ENCODE results near the gene ARVCF.

Gene ARVCF

GRCh38 chr22:19991645-19992451 is 24.8 kb downstream of the ARVCF start:
- Histone ChIP-seq H3K27me3 (ENCODE audit: control insufficient read depth in 1 of 2, insufficient read depth in 2 of 2, low read length in 2 of 2) (no peaks in the 10 kb centered on the region), H3K9ac (ENCODE audit: low read depth in 1 of 2, low read length in 2 of 2) (no peak overlapping the region), H3K9me3 (ENCODE audit: control insufficient read depth in 1 of 2, low read length in 2 of 2) (no peaks in the 10 kb centered on the region), H3K4me3 (ENCODE audit: low read depth in 1 of 2, low read length in 2 of 2) (no peak overlapping the region), H3K27ac (ENCODE audit: low read depth, low read length) (no peak overlapping the region), H3K36me3 (ENCODE audit: control insufficient read depth in 1 of 2, insufficient read depth in 2 of 2, low read length in 2 of 2) (no peaks in the 10 kb centered on the region), H3K4me1 (ENCODE audit: control insufficient read depth in 1 of 2, insufficient read depth in 2 of 2, low read length in 2 of 2) (peaks cover 0 to under 1% of the 10 kb centered on the region in 2 donors)

- Histone ChIP-seq H3K4me1 (ENCODE audit: control insufficient read depth in 1 of 2, insufficient read depth in 2 of 2, low read length in 2 of 2) (peaks cover 3 to 6% of the 10 kb centered on the region in 2 donors), H3K36me3 (ENCODE audit: control insufficient read depth in 1 of 2, insufficient read depth in 2 of 2, low read length in 2 of 2) (no peaks in the 10 kb centered on the region), H3K4me3 (ENCODE audit: low read depth in 1 of 2, low read length in 2 of 2) (no peak overlapping the region), H3K9me3 (ENCODE audit: control insufficient read depth in 1 of 2, low read length in 2 of 2) (no peaks in the 10 kb centered on the region), H3K27me3 (ENCODE audit: control insufficient read depth in 1 of 2, insufficient read depth in 2 of 2, low read length in 2 of 2) (no peaks in the 10 kb centered on the region), H3K27ac (ENCODE audit: low read depth, low read length) (no peak overlapping the region), H3K9ac (ENCODE audit: low read depth in 1 of 2, low read length in 2 of 2) (no peak overlapping the region)
Measured at GRCh38 chr22:19991395-19991644, 25.3 kb downstream of the ARVCF start.

GRCh38 chr22:19990609-19991394 is 25.8 kb downstream of the ARVCF start:
- H3K9ac ChIP-seq (ENCODE audit: low read depth in 1 of 2, low read length in 2 of 2) = no peak overlapping the region
- H3K4me3 ChIP-seq (ENCODE audit: low read depth in 1 of 2, low read length in 2 of 2) = no peak overlapping the region
- no peaks in the 10 kb centered on the region for H3K9me3 ChIP-seq (ENCODE audit: control insufficient read depth in 1 of 2, low read length in 2 of 2)
- no peaks in the 10 kb centered on the region for H3K36me3 ChIP-seq (ENCODE audit: control insufficient read depth in 1 of 2, insufficient read depth in 2 of 2, low read length in 2 of 2)
- peaks cover 8 to 10% of the 10 kb centered on the region in 2 donors for H3K4me1 ChIP-seq (ENCODE audit: control insufficient read depth in 1 of 2, insufficient read depth in 2 of 2, low read length in 2 of 2)
- no peak overlapping the region for H3K27ac ChIP-seq (ENCODE audit: low read depth, low read length)
- H3K27me3 ChIP-seq (ENCODE audit: control insufficient read depth in 1 of 2, insufficient read depth in 2 of 2, low read length in 2 of 2) = no peaks in the 10 kb centered on the region

- no peaks in the 10 kb centered on the region for H3K9me3 ChIP-seq (ENCODE audit: control insufficient read depth in 1 of 2, low read length in 2 of 2)
- peaks cover 10 to 11% of the 10 kb centered on the region in 2 donors for H3K4me1 ChIP-seq (ENCODE audit: control insufficient read depth in 1 of 2, insufficient read depth in 2 of 2, low read length in 2 of 2)
- H3K9ac ChIP-seq (ENCODE audit: low read depth in 1 of 2, low read length in 2 of 2) = no peak overlapping the region
Measured at GRCh38 chr22:19990188-19990587, 26.4 kb downstream of the ARVCF start.

GRCh38 chr22:19989725-19990067 is 26.9 kb downstream of the ARVCF start:
- no peak overlapping the region for H3K9ac ChIP-seq (ENCODE audit: low read depth in 1 of 2, low read length in 2 of 2)
- no peaks in the 10 kb centered on the region for H3K27me3 ChIP-seq (ENCODE audit: control insufficient read depth in 1 of 2, insufficient read depth in 2 of 2, low read length in 2 of 2)
- no peaks in the 10 kb centered on the region for H3K36me3 ChIP-seq (ENCODE audit: control insufficient read depth in 1 of 2, insufficient read depth in 2 of 2, low read length in 2 of 2)
- no peak overlapping the region for H3K27ac ChIP-seq (ENCODE audit: low read depth, low read length)
- H3K4me1 ChIP-seq (ENCODE audit: control insufficient read depth in 1 of 2, insufficient read depth in 2 of 2, low read length in 2 of 2) = peaks cover 11 to 12% of the 10 kb centered on the region in 2 donors
- no peak overlapping the region for H3K4me3 ChIP-seq (ENCODE audit: low read depth in 1 of 2, low read length in 2 of 2)
- H3K9me3 ChIP-seq (ENCODE audit: control insufficient read depth in 1 of 2, low read length in 2 of 2) = no peaks in the 10 kb centered on the region

More at GRCh38 chr22:19990188-19990587, 26.4 kb downstream of the ARVCF start:
- no peaks in the 10 kb centered on the region for H3K36me3 ChIP-seq (ENCODE audit: control insufficient read depth in 1 of 2, insufficient read depth in 2 of 2, low read length in 2 of 2)
- no peak overlapping the region for H3K4me3 ChIP-seq (ENCODE audit: low read depth in 1 of 2, low read length in 2 of 2)
- H3K27ac ChIP-seq (ENCODE audit: low read depth, low read length) = no peak overlapping the region
- H3K27me3 ChIP-seq (ENCODE audit: control insufficient read depth in 1 of 2, insufficient read depth in 2 of 2, low read length in 2 of 2) = no peaks in the 10 kb centered on the region

- Histone ChIP-seq H3K4me1 (ENCODE audit: control insufficient read depth in 1 of 2, insufficient read depth in 2 of 2, low read length in 2 of 2) (peaks cover 11 to 14% of the 10 kb centered on the region in 2 donors), H3K36me3 (ENCODE audit: control insufficient read depth in 1 of 2, insufficient read depth in 2 of 2, low read length in 2 of 2) (no peaks in the 10 kb centered on the region), H3K27me3 (ENCODE audit: control insufficient read depth in 1 of 2, insufficient read depth in 2 of 2, low read length in 2 of 2) (no peaks in the 10 kb centered on the region), H3K9ac (ENCODE audit: low read depth in 1 of 2, low read length in 2 of 2) (no peak overlapping the region), H3K27ac (ENCODE audit: low read depth, low read length) (no peak overlapping the region), H3K9me3 (ENCODE audit: control insufficient read depth in 1 of 2, low read length in 2 of 2) (no peaks in the 10 kb centered on the region), H3K4me3 (ENCODE audit: low read depth in 1 of 2, low read length in 2 of 2) (no peak overlapping the region)
Measured at GRCh38 chr22:19988965-19989724, 27.5 kb downstream of the ARVCF start.

GRCh38 chr22:19988331-19988808 is 28.3 kb downstream of the ARVCF start:
- H3K36me3 ChIP-seq (ENCODE audit: control insufficient read depth in 1 of 2, insufficient read depth in 2 of 2, low read length in 2 of 2) = no peaks in the 10 kb centered on the region
- H3K4me1 ChIP-seq (ENCODE audit: control insufficient read depth in 1 of 2, insufficient read depth in 2 of 2, low read length in 2 of 2) = peaks cover 11 to 14% of the 10 kb centered on the region in 2 donors
- H3K27ac ChIP-seq (ENCODE audit: low read depth, low read length) = no peak overlapping the region
- H3K27me3 ChIP-seq (ENCODE audit: control insufficient read depth in 1 of 2, insufficient read depth in 2 of 2, low read length in 2 of 2) = no peaks in the 10 kb centered on the region
- H3K9ac ChIP-seq (ENCODE audit: low read depth in 1 of 2, low read length in 2 of 2) = no peak overlapping the region
- no peak overlapping the region for H3K4me3 ChIP-seq (ENCODE audit: low read depth in 1 of 2, low read length in 2 of 2)
- no peaks in the 10 kb centered on the region for H3K9me3 ChIP-seq (ENCODE audit: control insufficient read depth in 1 of 2, low read length in 2 of 2)

GRCh38 chr22:19987394-19988306 is 29.0 kb downstream of the ARVCF start:
- H3K27ac ChIP-seq (ENCODE audit: low read depth, low read length) = no peak overlapping the region
- no peaks in the 10 kb centered on the region for H3K27me3 ChIP-seq (ENCODE audit: control insufficient read depth in 1 of 2, insufficient read depth in 2 of 2, low read length in 2 of 2)
- H3K9ac ChIP-seq (ENCODE audit: low read depth in 1 of 2, low read length in 2 of 2) = no peak overlapping the region
- peaks cover 11 to 14% of the 10 kb centered on the region in 2 donors for H3K4me1 ChIP-seq (ENCODE audit: control insufficient read depth in 1 of 2, insufficient read depth in 2 of 2, low read length in 2 of 2)
- H3K36me3 ChIP-seq (ENCODE audit: control insufficient read depth in 1 of 2, insufficient read depth in 2 of 2, low read length in 2 of 2) = no peaks in the 10 kb centered on the region
- no peaks in the 10 kb centered on the region for H3K9me3 ChIP-seq (ENCODE audit: control insufficient read depth in 1 of 2, low read length in 2 of 2)
- no peak overlapping the region for H3K4me3 ChIP-seq (ENCODE audit: low read depth in 1 of 2, low read length in 2 of 2)

- H3K9ac ChIP-seq (ENCODE audit: low read depth in 1 of 2, low read length in 2 of 2) = peak overlapping the region; percentile 5 to 43
- H3K27ac ChIP-seq (ENCODE audit: low read depth, low read length) = peak overlapping the region; percentile 10
- H3K9me3 ChIP-seq (ENCODE audit: control insufficient read depth in 1 of 2, low read length in 2 of 2) = no peaks in the 10 kb centered on the region
- no peaks in the 10 kb centered on the region for H3K36me3 ChIP-seq (ENCODE audit: control insufficient read depth in 1 of 2, insufficient read depth in 2 of 2, low read length in 2 of 2)
- peaks cover 11 to 14% of the 10 kb centered on the region in 2 donors for H3K4me1 ChIP-seq (ENCODE audit: control insufficient read depth in 1 of 2, insufficient read depth in 2 of 2, low read length in 2 of 2)
- H3K4me3 ChIP-seq (ENCODE audit: low read depth in 1 of 2, low read length in 2 of 2) = peak overlapping the region; percentile 59 to 62
- H3K27me3 ChIP-seq (ENCODE audit: control insufficient read depth in 1 of 2, insufficient read depth in 2 of 2, low read length in 2 of 2) = no peaks in the 10 kb centered on the region
Measured at GRCh38 chr22:19986410-19987341, 29.9 kb downstream of the ARVCF start.

Data from duodenal mucosa (tissue), 2 donors.